IPS-NIHi7 (cell line): Measurements from ENCODE around the gene TPRG1L.

Source experiments
- DNase-seq: peaks from one replicate; pipeline ENCODE4 v3.0.0; 2012; ENCODE audit warnings: mixed read lengths; ENCODE audit errors: extremely low spot score

The TPRG1L gene

DNA sequence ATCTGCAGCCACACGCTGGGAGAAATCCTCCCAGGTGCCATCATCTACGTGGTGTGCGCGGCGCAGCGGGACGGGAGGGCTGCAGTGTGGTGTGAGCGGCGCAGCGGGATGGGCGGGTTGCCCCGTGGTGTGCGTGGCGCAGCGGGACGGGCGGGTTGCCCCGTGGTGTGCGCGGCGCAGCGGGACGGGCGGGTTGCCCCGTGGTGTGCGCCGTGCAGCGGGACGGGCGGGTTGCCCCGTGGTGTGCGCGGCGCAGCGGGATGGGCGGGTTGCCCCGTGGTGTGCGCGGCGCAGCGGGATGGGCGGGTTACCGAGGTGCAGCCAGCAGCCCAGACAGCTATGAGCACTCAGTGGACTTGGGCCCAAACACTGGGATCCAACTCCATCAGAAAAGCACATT, 20.4 kb downstream of the TPRG1L start:
- DNase-seq: no peak

DNA sequence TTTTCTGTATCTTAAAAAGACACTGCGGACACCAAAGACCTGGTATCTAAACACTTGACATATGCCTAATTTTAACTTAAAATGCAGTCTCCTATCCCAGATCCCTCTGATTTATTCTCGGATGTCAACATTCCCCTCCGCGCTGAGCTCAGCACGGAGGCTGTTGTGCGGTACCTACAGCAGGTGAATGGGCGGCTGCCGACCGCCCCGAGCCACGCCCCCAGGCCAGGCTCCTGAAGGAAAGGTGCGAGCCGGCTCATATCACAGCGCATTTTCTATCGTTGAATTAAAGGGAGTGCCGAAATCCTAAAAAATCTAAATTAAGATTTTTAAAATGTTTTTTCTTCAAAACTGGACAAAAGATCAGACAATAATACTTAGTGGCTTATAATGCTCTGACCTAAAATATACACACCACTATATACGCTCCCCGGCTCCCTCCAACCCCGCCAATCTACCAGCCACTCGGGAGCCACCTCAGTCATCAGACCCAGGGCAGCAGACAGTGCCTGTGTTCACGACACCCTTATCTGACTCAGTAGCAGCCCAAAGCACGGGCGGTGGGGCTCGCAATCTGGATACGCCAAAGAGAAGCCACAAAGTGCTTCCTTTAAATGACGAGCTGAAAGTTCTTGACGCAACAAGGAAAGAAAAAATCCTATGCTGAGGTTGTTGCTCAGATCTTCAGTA, 21.0 kb downstream of the TPRG1L start:
- no peak for DNase-seq

DNA sequence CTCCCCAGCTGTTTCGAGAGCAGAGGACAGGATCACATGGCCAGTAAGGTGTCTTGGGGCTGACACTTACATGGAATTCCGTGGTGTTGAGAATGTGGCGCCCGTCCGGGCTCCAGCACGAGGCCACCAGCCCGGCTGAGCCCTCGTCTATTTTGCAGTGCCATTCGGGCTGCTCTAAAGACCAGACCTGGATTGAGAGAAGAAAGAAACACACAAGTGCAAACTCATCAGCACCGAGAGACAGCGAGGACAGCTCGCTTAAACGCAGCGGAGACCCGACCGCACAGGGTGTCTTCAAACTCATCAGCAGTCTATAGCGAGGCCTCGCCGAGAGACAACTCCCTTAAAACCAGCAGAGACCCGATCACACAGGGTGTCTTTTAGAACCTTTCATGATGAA, 21.8 kb downstream of the TPRG1L start:
- DNase-seq: no peak

DNA sequence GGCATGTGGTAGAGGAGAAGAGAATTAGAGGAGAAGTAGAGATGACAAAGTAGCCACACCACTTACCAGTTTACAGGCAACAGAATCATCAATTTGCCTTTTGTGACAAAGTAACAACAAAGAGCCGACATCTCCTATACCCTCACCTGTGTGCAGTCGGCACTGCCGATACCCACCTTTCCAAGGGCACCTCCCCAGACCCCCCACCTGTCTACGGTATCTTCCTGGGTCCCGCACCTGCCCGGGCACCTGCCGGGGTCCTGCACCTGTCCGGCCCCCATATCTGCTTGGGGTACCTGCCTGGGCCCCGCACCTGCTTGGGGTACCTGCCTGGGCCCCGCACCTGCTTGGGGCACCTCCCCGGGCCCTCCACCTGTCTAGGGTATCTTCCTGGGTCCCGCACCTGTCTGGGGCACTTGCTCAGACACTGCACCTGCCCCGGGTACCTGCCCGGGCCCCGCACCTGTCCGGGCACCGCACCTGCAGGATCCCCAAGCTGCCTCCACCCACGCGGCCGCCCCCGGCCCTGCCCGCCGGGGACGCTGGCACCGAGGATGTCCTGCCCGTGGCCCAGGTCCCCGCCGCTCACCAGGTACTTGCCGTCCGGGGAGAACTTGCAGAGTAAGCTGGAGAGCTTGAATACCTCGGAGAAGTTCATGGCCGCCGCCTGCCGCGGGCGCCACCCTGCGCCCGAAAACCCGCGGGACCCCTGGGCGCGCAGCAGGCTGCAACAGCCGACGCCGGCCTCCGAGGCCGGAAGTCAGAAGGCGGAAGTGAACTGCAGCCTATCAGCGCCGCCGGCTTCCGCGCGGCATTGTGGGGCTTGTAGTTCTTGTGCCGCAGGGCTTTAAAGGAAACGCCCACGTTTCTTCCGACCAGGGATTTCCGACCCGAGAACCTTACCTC, 24.8 kb downstream of the TPRG1L start, which contains the start of gene WRAP73:
TSS of gene WRAP73 (minus strand) at position 762 of the 906 bp plus-strand sequence. CDS start at position 658, 104 bp downstream.
- peak; percentile 93 for DNase-seq

DNA sequence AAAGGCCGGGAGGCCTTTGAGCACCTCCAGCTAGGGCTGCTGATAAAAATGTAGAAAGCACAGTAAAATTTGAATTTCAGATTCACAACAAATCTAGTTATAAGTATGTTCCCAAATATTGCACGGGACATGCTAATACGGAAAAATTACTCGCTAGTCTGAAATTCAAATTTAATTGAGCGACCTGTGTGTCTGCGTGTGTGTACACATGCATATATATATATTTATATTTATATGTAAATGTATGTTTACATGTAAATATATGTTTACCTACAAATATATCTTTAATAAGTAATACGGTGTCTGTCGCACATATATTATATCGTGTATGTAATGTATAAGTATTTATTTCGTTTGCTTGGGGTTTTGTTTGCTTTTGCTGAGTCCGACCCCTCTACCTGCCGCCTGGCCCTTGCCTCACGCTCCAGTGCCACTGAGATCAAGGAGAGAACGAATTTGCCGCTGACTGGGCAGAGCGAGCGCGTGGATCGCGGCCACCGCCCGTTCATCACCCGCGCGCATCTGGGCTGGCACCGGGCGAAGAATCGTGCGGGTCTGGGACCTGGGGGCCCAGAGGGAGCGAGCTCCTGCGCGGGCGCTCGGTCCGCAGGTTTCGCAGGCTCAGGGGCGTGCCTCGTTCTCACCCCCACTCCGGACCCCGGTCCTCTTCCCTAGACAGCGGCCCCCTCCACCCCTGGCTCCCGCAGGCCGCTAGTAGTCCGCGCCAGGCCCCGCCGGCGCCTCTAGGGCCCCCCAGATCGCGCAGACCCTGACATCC, 25.6 kb downstream of the TPRG1L start:
- DNase-seq: no peak

DNA sequence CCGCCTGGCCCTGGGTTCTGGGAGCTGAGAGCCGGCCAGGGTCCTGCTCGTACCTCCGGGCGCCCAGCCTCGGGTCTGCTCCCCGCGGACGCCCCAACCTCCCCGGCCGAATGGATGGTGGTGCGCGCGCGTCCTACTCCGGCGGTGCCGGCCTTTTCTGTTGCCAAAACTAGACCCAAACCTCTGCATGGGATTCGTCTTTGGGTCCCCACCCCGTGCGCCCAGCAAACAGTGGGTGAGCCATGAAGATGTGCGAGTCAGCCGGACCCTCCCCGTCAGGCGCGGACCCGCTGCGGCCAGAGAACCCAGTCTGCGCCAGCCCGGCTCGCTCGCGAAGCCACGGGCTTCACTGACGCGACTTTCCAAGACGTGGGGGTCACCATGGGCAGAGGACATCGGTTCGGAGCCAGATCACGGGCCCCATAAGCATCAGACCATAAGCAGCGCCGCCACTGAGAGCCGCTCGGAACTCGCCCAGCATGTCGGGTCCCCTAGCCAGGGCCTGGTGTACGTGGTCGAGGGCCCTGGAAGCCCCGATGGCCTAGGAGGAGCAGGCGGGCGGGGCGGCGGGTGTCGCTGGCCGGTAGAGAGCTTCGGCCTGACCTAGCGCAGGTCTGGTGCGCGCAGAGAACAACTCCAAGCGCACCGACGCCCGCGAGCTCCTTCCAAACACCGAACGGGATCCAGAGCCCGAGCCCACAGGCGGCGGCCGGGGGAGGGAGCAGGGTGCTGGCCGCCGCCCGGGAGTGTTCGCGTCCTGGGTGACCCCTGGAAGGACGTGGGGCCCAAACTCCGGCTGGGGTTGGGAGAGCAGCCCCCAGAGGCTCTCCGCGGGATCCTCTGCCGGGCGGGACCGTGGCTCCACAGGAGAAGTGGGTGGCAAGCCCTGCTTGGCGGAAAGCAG, 26.5 kb downstream of the TPRG1L start:
- peak; percentile 60 for DNase-seq

DNA sequence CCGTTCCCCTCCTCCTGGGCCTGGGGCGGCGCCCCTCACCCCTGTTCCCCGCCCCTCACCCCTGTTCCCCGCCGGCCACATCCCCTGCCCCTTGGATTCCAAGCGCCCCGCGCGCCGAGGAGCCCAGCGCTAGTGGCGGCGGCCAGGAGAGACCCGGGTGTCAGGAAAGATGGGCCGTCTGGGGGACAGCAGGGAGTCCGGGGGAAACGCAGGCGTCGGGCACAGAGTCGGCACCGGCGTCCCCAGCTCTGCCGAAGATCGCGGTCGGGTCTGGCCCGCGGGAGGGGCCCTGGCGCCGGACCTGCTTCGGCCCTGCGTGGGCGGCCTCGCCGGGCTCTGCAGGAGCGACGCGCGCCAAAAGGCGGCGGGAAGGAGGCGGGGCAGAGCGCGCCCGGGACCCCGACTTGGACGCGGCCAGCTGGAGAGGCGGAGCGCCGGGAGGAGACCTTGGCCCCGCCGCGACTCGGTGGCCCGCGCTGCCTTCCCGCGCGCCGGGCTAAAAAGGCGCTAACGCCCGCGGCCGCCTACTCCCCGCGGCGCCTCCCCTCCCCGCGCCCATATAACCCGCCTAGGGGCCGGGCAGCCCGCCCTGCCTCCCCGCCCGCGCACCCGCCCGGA, 27.2 kb downstream of the TPRG1L start, which contains the start of gene TP73:
TSS of gene TP73 (plus strand) at position 587 of the 618 bp plus-strand sequence. CDS start 29,850 bp downstream, outside the sequence.
- DNase-seq: peak; percentile 63

DNA sequence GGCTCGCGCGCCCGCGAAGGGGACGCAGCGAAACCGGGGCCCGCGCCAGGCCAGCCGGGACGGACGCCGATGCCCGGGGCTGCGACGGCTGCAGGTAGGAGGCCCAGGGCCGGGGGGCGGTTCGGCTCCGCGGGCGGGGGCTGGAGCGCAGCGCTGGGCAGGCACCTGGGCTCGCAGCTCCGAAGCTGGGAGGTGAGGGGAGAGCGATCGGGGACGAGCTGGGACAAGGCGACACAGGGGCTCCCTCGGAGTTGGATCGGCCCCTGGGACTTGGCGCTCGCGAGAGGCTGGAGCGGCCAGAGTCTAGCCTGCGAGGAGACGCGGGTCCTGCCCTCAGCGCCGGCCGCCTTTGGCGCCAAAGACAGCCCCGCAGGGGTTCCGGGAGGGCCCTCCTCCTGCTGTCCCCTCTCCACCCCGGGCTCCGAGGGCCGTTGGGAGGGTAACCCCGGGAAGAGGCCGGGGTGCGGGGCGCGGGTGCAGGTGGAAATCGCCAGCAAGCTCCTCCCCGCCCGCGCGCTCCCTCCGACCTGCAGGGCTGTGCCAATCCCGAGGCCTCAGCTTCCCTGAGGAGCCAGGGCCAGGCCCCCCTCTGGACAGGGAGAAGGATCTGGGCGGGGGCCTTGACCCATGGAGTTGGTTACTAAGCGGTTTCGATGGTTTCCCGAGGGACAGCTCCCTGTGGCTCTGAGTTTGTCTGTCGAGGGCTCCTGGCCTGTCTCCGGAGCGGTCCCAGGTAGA, 27.9 kb downstream of the TPRG1L start:
- peak; percentile 37 for DNase-seq

DNA sequence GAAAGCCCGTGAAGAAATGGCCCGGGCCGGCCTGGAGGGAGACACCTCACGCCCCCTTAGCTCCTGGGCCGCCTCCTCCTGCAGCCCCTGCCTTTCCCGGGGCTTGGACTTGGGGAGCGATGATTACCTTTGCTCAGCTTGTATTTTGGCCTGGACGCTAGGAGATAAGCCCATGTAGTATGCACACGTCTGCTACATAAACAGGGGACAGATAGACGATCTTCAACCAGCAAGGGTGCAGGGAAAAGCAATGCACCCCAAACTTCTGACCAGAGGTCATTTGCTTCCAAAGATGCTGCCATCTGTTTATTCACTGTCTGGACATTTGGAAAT, 28.4 kb downstream of the TPRG1L start:
- DNase-seq: no peak

DNA sequence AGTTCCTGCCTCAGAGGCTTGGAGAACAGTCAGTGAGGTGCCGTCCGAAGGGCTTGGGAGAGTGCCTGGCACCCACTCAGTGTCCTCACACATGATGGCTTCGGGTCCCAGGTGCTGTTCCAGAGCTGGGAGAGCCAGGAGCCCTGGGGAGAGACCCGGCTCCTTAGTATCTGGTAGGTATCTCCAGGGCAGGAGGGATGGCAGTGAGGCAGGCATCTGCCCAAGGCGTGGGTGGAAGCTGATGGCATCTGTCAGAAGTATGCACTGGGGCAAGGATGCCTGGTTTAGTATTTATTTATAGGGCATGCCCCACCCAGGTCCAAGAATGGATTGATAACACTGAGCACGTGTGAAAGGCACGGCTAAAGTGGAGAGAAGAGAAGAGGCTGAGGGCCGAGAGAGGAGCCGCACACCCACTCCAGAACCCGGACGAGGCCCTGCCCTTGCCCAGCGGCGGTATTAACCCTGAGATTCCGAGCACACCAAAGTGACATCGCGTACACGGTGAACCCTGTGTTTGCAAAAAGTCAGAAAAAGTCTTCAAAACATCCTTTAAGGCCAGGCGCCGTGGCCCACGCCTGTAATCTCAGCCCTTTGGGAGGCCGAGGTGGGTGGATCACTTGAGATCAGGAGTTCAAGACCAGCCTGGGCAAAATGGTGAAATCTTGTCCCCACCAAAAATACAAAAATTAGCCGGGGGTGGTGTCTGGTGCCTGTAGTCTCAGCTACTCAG, 29.9 kb downstream of the TPRG1L start:
- DNase-seq: no peak

DNA sequence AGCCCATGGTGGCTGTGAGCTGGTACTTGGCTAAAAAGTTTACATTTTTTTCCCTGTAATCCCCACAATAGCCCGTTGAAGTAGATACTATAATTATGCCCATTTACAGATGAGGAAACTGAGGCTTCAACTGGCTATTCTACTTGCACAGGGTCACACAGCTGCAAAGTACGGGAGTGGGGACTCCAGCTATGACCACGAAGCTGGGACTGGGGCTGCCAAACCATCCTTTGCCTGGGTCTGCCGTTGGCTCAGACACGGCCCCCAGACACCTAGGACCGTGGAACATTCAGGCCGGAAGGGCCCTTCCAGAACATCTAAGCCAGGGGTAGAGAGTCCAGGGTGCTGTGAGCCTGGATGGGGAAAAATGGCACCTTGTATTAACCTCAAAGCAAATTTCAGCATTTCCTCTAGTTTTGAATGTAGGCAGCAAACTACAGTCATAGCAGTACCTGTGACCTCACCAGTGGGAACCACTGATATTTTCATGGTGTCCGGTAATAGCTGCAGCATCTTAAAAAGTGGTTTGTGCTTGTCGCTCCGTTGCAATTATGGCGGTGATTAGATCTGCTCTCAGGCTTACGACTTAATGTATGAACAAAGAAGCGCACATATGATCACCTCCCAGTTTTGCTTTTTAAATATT, 31.8 kb downstream of the TPRG1L start:
- no peak for DNase-seq

DNA sequence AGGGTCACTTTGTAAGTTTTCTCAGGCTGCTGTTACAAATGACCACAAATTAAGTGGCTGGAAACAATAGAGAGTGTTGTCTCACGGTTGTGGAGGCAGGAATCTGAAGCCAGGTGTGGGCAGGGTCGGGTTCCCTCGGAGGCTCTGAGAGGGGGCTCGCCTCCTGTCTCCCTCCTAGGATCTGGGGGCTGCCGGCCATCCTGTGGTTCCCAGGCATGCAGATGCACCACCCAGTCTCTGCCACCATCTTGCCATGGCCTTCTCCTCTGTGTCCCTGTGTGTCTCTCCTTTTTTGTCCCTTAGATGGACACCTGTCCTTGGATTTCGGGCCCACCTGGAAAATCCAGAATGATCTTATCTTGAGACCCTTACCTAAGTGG, 32.3 kb downstream of the TPRG1L start:
- no peak for DNase-seq

DNA sequence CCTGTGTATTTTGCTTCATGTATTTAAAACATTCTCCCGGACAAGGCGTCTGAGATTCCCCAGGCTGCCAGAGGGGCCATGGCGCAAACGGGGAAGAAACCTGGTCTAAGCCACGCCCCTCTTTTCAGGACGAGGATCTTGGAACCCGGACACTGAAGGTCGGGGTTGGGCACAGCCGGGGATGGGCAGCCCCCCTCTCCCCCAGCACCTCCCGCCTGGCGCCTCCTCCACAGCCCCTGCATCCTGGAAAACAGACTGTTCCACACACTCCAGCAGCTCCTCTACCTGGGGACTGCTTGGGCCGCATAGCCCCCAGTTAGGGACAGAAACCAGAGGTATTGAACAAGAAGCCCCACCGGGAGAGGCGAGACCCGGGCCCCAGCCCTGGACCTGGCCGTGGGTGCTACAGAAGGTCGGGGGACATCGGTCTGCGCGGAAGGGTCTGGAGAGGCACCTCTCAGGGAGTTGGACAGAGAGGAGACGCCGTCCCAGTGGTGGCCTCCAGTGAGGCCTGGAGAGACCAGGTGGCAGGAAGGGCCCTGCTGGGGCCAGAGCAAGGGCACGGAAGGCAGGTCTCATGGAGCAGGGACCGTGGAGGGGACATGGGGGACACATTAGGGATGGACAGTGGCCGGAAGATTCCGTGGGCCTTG, 32.9 kb downstream of the TPRG1L start:
- DNase-seq: no peak

DNA sequence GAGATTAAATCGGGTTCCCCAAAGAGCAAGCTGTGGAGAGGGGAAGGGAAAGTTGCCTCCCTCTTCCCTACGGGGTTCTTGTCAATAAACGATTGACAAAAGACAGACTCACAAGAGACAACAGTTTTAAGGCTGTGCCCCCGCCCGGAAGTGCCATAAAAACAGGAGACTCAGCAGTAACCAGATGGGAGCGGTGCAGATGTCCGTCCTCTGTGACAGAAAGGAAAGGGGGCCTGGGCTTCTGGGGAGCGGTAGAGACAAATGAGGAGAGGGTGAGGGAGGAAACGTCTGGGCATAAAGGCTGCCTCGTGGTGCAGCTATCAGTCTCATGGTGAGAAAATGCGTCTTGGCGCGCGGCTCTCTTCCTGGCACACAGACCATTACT, 33.4 kb downstream of the TPRG1L start:
- no peak for DNase-seq

DNA sequence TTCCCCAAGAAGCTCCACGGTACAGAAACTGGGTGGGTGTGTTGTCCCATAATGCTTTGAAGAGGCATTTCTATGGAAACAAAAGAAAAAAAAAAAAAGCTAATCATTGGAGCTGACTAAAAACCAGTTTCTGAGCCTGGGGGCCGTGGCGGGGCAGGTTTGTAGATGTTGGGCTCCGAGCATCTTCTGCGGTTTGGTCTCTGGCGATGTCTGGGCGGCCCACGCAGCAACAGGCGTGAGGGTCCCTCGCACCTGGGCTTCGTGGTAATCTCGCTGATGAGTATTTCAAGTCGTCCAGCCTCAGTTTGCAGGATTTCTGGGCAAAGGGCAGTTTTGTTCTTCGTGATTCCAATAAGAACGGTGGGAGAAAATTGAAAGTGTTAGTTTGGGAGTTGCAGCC, 34.3 kb downstream of the TPRG1L start:
- DNase-seq: no peak

DNA sequence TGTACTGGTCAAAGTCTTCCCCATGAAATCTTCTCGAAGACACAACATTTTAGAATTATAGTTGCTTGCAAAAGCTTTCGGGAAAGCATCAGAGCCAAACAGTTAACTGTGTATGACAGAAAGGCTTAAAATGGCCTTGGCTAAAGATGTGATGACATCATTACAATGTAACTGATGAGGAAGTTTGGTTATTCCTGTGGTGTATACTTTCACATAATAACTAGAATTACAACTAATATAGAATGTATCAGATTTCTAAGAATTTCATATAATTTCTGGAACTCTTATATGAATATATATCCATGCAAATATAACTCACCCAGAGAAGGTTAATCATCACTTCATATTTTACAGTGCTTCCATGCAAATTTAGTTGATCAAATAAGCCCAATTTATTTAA, 35.9 kb downstream of the TPRG1L start:
- DNase-seq: no peak

DNA sequence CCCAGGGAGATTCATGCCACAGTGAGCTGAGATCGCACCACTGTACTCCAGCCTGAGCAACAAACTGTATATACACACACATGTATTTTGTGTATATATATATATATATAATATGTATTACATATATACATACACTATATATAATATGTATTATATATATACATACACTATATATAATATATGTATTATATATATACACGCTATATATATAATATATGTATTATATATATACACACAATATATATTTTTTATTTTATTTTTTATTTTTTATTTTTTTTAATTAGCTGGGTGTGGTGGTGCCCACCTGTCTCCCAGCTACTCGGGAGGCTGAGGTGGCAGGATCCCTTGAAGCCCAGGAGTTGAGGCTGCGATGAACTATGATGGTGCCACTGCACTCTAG, 36.8 kb downstream of the TPRG1L start:
- no peak for DNase-seq

DNA sequence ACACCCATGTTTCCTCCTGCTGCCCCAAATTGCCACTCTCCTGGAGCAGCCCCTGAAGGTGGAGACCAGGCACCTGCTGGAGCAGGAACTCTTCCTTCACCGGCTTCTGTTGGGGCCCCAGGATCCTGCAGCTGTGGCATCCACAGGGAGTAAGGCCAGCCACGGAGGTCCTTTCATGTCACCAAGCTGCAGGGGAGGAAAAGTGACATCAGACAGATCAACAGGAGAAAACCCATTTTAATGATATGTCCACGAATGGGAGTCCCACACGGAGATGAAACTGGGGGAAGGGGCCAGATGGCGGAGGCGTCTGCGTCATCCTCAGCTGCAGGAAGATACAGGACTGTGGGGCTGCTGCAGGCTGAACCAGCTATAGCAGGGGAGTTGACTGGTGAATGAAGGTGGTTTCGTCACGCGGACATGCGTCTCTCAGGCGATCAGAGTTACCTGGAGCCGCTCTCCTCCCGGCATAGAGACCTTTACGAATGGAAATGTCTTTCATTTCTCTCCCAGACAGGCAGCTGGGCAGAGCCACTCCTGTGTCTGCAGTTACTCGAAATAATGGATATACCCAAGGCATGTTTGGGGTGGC, 37.4 kb downstream of the TPRG1L start:
- DNase-seq: no peak
